GM18870 (cell line): ENCODE results near the gene PTGS1.
"Not testable (repeated sequence)": the region's sequence is repeated elsewhere in the genome, so short reads cannot be mapped to it uniquely, and the experiment has no call there.

Experiments
- ATAC-seq: cut with Tn5 transposase; IDR thresholded peaks from one replicate; pipeline ENCODE4 v1.9.1; 2021; ENCODE audit warnings: moderate library complexity; ENCODE audit not compliant: unreplicated experiment

Gene PTGS1

GRCh38 chr9:122346478-122347347, 24.1 kb upstream of the PTGS1 start:
- ATAC-seq: no peak

GRCh38 chr9:122347348-122348287, 23.2 kb upstream of the PTGS1 start:
- ATAC-seq: no peak

- no peak for ATAC-seq
Observed at GRCh38 chr9:122348288-122348777, 22.5 kb upstream of the PTGS1 start.

- no peak for ATAC-seq
Observed at GRCh38 chr9:122348791-122349190, 22.0 kb upstream of the PTGS1 start.

GRCh38 chr9:122349201-122349600, 21.6 kb upstream of the PTGS1 start:
- ATAC-seq: no peak

- no peak for ATAC-seq
Observed at GRCh38 chr9:122350577-122351355, 20.1 kb upstream of the PTGS1 start.

GRCh38 chr9:122354536-122355199, 16.2 kb upstream of the PTGS1 start:
- ATAC-seq: no peak

- ATAC-seq: no peak
Observed at GRCh38 chr9:122355336-122355875, 15.4 kb upstream of the PTGS1 start.

GRCh38 chr9:122356627-122357026, 14.2 kb upstream of the PTGS1 start:
- no peak for ATAC-seq

GRCh38 chr9:122360891-122361290, 9.9 kb upstream of the PTGS1 start:
- no peak for ATAC-seq

- not testable (repeated sequence) for ATAC-seq
Observed at GRCh38 chr9:122363131-122363530, 7.7 kb upstream of the PTGS1 start.

- ATAC-seq: no peak
Observed at GRCh38 chr9:122364117-122364782, 6.6 kb upstream of the PTGS1 start.

- ATAC-seq: no peak
Observed at GRCh38 chr9:122364783-122365150, 6.1 kb upstream of the PTGS1 start.

GRCh38 chr9:122366074-122366660, 4.7 kb upstream of the PTGS1 start:
- no peak for ATAC-seq

GRCh38 chr9:122367065-122367464, 3.8 kb upstream of the PTGS1 start:
- ATAC-seq: peak; percentile 43

GRCh38 chr9:122367774-122368460, 2.9 kb upstream of the PTGS1 start:
- no peak for ATAC-seq

- ATAC-seq: no peak
Observed at GRCh38 chr9:122368642-122369041, 2.2 kb upstream of the PTGS1 start.

GRCh38 chr9:122370303-122370702, 521 bp upstream of the PTGS1 start:
- ATAC-seq: no peak

- ATAC-seq: no peak
Observed at GRCh38 chr9:122371846-122372245, 1.0 kb downstream of the PTGS1 start.
